ENCODE data around the gene LYST. TPM values are rescaled to one million over a fixed set of nuclear protein-coding genes. Genes with fewer than 3 reads are reported as not detected.

Gene LYST
- total and polyA plus RNA-seq, 2 of the 4 experiments (the other 2 are of a cell fraction) = 2.2 to 7.2 TPM

DNA sequence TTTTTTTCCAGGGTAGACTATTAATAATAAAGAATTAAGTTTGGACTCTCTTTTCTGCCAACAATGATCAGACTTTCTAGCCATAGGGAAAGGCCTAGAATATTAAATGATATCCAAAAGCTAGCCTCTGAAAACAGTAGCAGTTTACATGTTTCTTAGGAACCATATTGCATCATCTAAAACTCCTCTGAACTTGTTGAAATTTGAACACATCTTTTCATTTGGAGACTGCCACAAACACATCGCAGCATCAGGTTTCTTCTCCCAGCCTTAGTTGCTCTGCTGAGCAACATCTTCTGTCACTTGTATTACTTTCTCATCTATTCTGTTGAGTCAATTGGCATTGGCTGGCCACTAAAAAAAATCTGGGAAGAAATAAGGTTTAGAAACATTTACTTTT, 153.9 kb downstream of the LYST start:
- no peak overlapping the region for H2BK20ac ChIP-seq (ENCODE audit: low read depth, low read length)
- intact Hi-C loops (cut with micrococcal nuclease) = no loop called here
- H3K4me1 ChIP-seq (ENCODE audit: control insufficient read depth, insufficient read depth, low read length) = peaks cover 4% of the 10 kb centered on the region
- no peak for TF ChIP-seq BHLHE40 (IDR thresholded peaks at IDR 0.05; ENCODE audit: low read depth, low read length)
- peak; percentile 62 for TF ChIP-seq CEBPB (IDR thresholded peaks at IDR 0.05; ENCODE audit: low read depth, low read length)
- DNase-seq (peak; percentile 23), ATAC-seq (ENCODE audit: low read depth) (no peak)
- in situ Hi-C loops (cut with MboI; ENCODE audit: low sequenced_read_pairs) = no loop called here
- no peaks in the 10 kb centered on the region for H3K27me3 ChIP-seq (ENCODE audit: control insufficient read depth, insufficient read depth, low read length)
- ChIA-PET POLR2A (ENCODE audit: unreplicated experiment) (no interaction called here), CTCF (no interaction called here)
- no peak overlapping the region for H3K14ac ChIP-seq (replicated peaks; ENCODE audit: low read depth, low read length)
- no peak overlapping the region for H2BK15ac ChIP-seq (ENCODE audit: low read depth, low read length)
- H2AK5ac ChIP-seq (ENCODE audit: low read depth, low read length) = no peak overlapping the region
- no TSS peak for BruUV-seq (replicated peaks)
- H3K56ac ChIP-seq (ENCODE audit: extremely low read depth, insufficient read depth, low read length) = no peak overlapping the region
- H3K4ac ChIP-seq (ENCODE audit: low read depth, low read length) = no peak overlapping the region
- WGBS, 2 experiments (ENCODE audit: extremely low coverage in 2 of 2, insufficient read length in 1 of 2) = 100% methylated on average over 1 of the region's 1 CpG; no CpG with 5 or more reads in 1 of the 2 experiments
- no peak overlapping the region for H3K4me2 ChIP-seq (ENCODE audit: low read depth, low read length)
- no peak overlapping the region for H2BK5ac ChIP-seq (ENCODE audit: low read depth, low read length, poor library complexity, severe bottlenecking)
- no peak overlapping the region for H2AFZ ChIP-seq (replicated peaks; ENCODE audit: low read length, poor library complexity)
- dilution Hi-C loops (cut with HindIII; ENCODE audit: low sequenced_read_pairs, unreplicated experiment) = no loop called here
- no peak overlapping the region for H2AK9ac ChIP-seq (replicated peaks; ENCODE audit: low read depth, low read length, poor library complexity)
- H3K4me3 ChIP-seq (ENCODE audit: insufficient read depth, low read depth, low read length) = no peak overlapping the region
- H3K9ac ChIP-seq (ENCODE audit: low read depth, low read length) = no peak overlapping the region
- no peak overlapping the region for H4K5ac ChIP-seq (ENCODE audit: low read depth, low read length)
- H3K9me1 ChIP-seq (ENCODE audit: insufficient read depth, low read length) = peaks cover 3% of the 10 kb centered on the region; the same call in 1 of the 2 replicates
- no peaks in the 10 kb centered on the region for H3K9me3 ChIP-seq (ENCODE audit: control insufficient read depth, insufficient read depth, low read length)
- H3K27ac ChIP-seq (ENCODE audit: insufficient read depth, low read length) = no peak overlapping the region
- no peak overlapping the region for H4K91ac ChIP-seq (ENCODE audit: insufficient read depth, low read depth, low read length)
- H4K20me1 ChIP-seq (ENCODE audit: insufficient read depth, low read length) = no peaks in the 10 kb centered on the region
- H4K8ac ChIP-seq (ENCODE audit: low read depth in 2 of 2, low read length in 2 of 2) = no peak overlapping the region
- H3K18ac ChIP-seq (ENCODE audit: low read depth, low read length) = no peak overlapping the region
- no peak overlapping the region for H3K23ac ChIP-seq (ENCODE audit: low read depth, low read length)
- no peak overlapping the region for H2BK120ac ChIP-seq (ENCODE audit: low read depth, low read length)
- H3K79me1 ChIP-seq (ENCODE audit: low read depth in 1 of 2, low read length in 2 of 2) = no peaks in the 10 kb centered on the region
- no peaks in the 10 kb centered on the region for H3K36me3 ChIP-seq (ENCODE audit: control insufficient read depth, insufficient read depth, low read length)

Measured in IMR-90 (cell line).